Activated CD4-positive, alpha-beta memory T cell treated with anti-CD3 and anti-CD28 coated beads, Interleukin-2, amount 10 ng/mL, durations not matched to agents 7 days and 5 days (primary cell): ENCODE measurements around the gene BRK1. TPM values are rescaled to one million over a fixed set of nuclear protein-coding genes. Genes with fewer than 3 reads are reported as not detected.
"Not testable (repeated sequence)": the region's sequence is repeated elsewhere in the genome, so short reads cannot be mapped to it uniquely, and the experiment has no call there.

ENCODE experiments used
- CTCF ChIA-PET: fragments of 350-600 bp; sonication (Branson Sonifier 250); formaldehyde crosslinking; loops from one replicate; lab custom pipeline; 2021; ENCODE audit warnings: antibody characterized with exemption, inconsistent platforms; lab: Charles Lee
- POLR2A ChIA-PET: fragments of 350-600 bp; sonication (Branson Sonifier 250); formaldehyde crosslinking; loops from one replicate; lab custom pipeline; 2021; ENCODE audit warnings: antibody characterized with exemption; lab: Charles Lee
- DNase-seq: peaks from one replicate; pipeline ENCODE4 v3.0.0-alpha.2; 2020
- H3K27ac Mint-ChIP-seq: one replicate; pipeline ENCODE4 v1.8.0; 2021; ENCODE audit warnings: mild to moderate bottlenecking, mixed read lengths
- H3K27me3 Mint-ChIP-seq: one replicate; pipeline ENCODE4 v1.8.0; 2021; ENCODE audit warnings: mixed read lengths
- H3K36me3 Mint-ChIP-seq: one replicate; pipeline ENCODE4 v1.8.0; 2021; ENCODE audit warnings: low read depth, mixed read lengths
- H3K4me1 Mint-ChIP-seq: one replicate; pipeline ENCODE4 v1.8.0; 2021; ENCODE audit warnings: mixed read lengths
- H3K4me3 Mint-ChIP-seq: one replicate; pipeline ENCODE4 v1.8.0; 2021; ENCODE audit warnings: mild to moderate bottlenecking, mixed read lengths
- H3K9me3 Mint-ChIP-seq: one replicate; pipeline ENCODE4 v1.8.0; 2021; ENCODE audit warnings: mixed read lengths
- total RNA-seq, 2 experiments: library from RNA; stranded (reverse); gene quantifications; one replicate each; pipeline ENCODE4 v1.2.3, GENCODE V29; 2021

Gene BRK1
- 100 to 1,000 TPM; 117 to 118 TPM for total RNA-seq

DNA sequence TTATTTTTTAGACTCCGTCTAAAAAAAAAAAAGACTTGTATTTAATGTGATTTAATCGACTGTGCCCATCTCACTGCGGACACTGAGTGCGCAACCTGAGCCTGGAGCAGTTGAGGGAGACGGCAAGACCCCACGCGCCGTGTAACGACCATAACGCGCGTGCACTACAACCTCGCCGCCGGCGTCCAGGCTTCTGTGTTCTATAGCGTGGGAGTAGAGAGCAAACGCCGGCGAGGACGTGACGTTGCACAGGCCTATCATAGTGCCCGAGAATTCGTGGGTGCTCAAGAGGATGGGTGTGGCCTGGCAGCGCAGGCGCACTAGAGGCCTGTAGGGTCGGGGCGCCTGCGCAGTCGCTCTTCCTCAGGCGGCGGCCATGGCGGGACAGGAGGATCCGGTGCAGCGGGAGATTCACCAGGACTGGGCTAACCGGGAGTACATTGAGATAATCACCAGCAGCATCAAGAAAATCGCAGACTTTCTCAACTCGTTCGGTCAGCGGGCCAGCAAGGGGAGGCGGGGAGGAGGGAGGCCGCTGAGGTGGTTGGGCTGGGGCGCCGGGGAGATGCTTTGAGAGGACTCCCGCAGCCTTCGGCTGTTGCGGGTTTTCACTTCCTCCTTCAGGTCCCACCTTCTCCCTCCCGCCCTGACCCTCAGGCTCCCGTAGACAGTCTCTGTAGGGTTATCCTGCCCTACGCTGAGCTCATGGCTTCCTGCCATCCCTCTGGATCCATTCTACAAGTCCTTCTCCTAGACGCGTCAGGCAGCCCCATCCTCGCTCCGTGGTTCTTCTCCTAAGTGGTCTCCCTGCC is at the start of gene BRK1:
Gene BRK1, plus strand, starts transcription at position 350 of the 812 bp plus-strand sequence. Its CDS starts 27 bp downstream, at position 377.
- peak within 1 kb of the TSS; percentile 88 for H3K27ac Mint-ChIP-seq
- H3K9me3 Mint-ChIP-seq, result no peaks in the 10 kb centered on the region
- CTCF ChIA-PET, result interaction anchor here (0.6 to 1.8 kb wide), 6 partner anchors 15 to 224 kb away, joined by 3 to 7 read pairs (median 3); partner anchors contain the start of genes SEC13 and TATDN2
- H3K4me3 Mint-ChIP-seq, result peak within 1 kb of the TSS; percentile 92
- H3K36me3 Mint-ChIP-seq, result peaks cover 22% of the 10 kb centered on the region
- H3K4me1 Mint-ChIP-seq, result peaks cover 39% of the 10 kb centered on the region
- H3K27me3 Mint-ChIP-seq, result no peaks in the 10 kb centered on the region
- POLR2A ChIA-PET, result interaction anchor here (0.8 to 1.7 kb wide), 9 partner anchors 15 to 323 kb away, joined by 3 to 6 read pairs (median 3); partner anchors contain the start of genes ARPC4, IRAK2 and TADA3
- DNase-seq, result peak; percentile 95

- DNase-seq, H3K9me3 Mint-ChIP-seq: not testable (repeated sequence)
Measured at GRCh38 chr3:10070077-10070476, 45.4 kb upstream of the BRK1 start.

GRCh38 chr3:10074666-10075065 is 40.8 kb upstream of the BRK1 start:
- POLR2A ChIA-PET, result no interaction called here
- no peak for DNase-seq
- H3K4me3 Mint-ChIP-seq, result no peak overlapping the region
- H3K27me3 Mint-ChIP-seq, result no peaks in the 10 kb centered on the region
- H3K4me1 Mint-ChIP-seq, result no peaks in the 10 kb centered on the region
- no peak overlapping the region for H3K27ac Mint-ChIP-seq
- peaks cover 36% of the 10 kb centered on the region for H3K36me3 Mint-ChIP-seq
- H3K9me3 Mint-ChIP-seq, result no peaks in the 10 kb centered on the region
- CTCF ChIA-PET, result interaction anchor here (0.6 kb wide), 1 partner anchor 153 kb away, joined by 4 read pairs; no protein-coding TSS in a partner anchor

More at GRCh38 chr3:10070077-10070476, 45.4 kb upstream of the BRK1 start:
- H3K27ac Mint-ChIP-seq, H3K4me1 Mint-ChIP-seq, POLR2A ChIA-PET, H3K4me3 Mint-ChIP-seq, CTCF ChIA-PET, H3K27me3 Mint-ChIP-seq: not testable (repeated sequence)
- peaks cover 59% of the 10 kb centered on the region for H3K36me3 Mint-ChIP-seq

GRCh38 chr3:10081871-10082270 is 33.6 kb upstream of the BRK1 start:
- H3K9me3 Mint-ChIP-seq, result no peaks in the 10 kb centered on the region
- H3K4me3 Mint-ChIP-seq, result no peak overlapping the region
- no peaks in the 10 kb centered on the region for H3K27me3 Mint-ChIP-seq
- DNase-seq, result no peak
- ChIA-PET CTCF (interaction anchor here (0.7 kb wide), 1 partner anchor 104 kb away, joined by 3 read pairs; no protein-coding TSS in a partner anchor), POLR2A (no interaction called here)
- H3K27ac Mint-ChIP-seq, result no peak overlapping the region
- peaks cover 50% of the 10 kb centered on the region for H3K36me3 Mint-ChIP-seq
- H3K4me1 Mint-ChIP-seq, result no peaks in the 10 kb centered on the region

- H3K36me3 Mint-ChIP-seq, result peaks cover 60% of the 10 kb centered on the region
- no peaks in the 10 kb centered on the region for H3K27me3 Mint-ChIP-seq
- H3K4me1 Mint-ChIP-seq, result no peaks in the 10 kb centered on the region
- H3K4me3 Mint-ChIP-seq, result no peak overlapping the region
- ChIA-PET POLR2A (interaction anchor here (0.8 kb wide), 1 partner anchor 162 kb away, joined by 3 read pairs; the partner anchor contains the start of gene TATDN2), CTCF (interaction anchor here (1.0 kb wide), 1 partner anchor 9 kb away, joined by 4 read pairs; no protein-coding TSS in a partner anchor)
- no peak overlapping the region for H3K27ac Mint-ChIP-seq
- DNase-seq, result no peak
- no peaks in the 10 kb centered on the region for H3K9me3 Mint-ChIP-seq
Measured at GRCh38 chr3:10085738-10086137, 29.7 kb upstream of the BRK1 start.

- ChIA-PET CTCF (no interaction called here), POLR2A (no interaction called here)
- no peak overlapping the region for H3K27ac Mint-ChIP-seq
- no peak overlapping the region for H3K4me3 Mint-ChIP-seq
- H3K27me3 Mint-ChIP-seq, result no peaks in the 10 kb centered on the region
- peaks cover 58% of the 10 kb centered on the region for H3K36me3 Mint-ChIP-seq
- no peaks in the 10 kb centered on the region for H3K9me3 Mint-ChIP-seq
- H3K4me1 Mint-ChIP-seq, result no peaks in the 10 kb centered on the region
- no peak for DNase-seq
Measured at GRCh38 chr3:10088256-10088655, 27.2 kb upstream of the BRK1 start.

DNA sequence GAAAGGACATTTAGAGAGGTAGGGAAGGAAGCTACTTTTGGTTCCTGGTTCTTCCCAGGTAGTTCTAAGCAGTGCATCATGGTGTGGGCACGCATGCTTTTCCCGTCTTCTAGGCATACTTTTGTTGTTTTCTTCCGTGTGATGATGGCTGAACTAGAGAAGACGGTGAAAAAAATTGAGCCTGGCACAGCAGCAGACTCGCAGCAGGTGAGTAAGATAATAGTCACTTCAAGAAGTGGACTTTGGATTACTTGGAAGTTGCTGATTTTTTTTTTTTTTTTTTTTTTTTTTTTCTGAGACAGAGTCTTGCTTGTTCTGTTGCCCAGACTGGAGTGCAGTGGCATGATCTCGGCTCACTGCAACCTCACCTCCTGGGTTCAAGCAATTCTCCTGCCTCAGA is 25.3 kb upstream of the BRK1 start:
- H3K9me3 Mint-ChIP-seq, result no peaks in the 10 kb centered on the region
- no peaks in the 10 kb centered on the region for H3K4me1 Mint-ChIP-seq
- no peak for DNase-seq
- no peak overlapping the region for H3K4me3 Mint-ChIP-seq
- CTCF ChIA-PET, result no interaction called here
- H3K27ac Mint-ChIP-seq, result no peak overlapping the region
- POLR2A ChIA-PET, result no interaction called here
- H3K36me3 Mint-ChIP-seq, result peaks cover 60% of the 10 kb centered on the region
- no peaks in the 10 kb centered on the region for H3K27me3 Mint-ChIP-seq

DNA sequence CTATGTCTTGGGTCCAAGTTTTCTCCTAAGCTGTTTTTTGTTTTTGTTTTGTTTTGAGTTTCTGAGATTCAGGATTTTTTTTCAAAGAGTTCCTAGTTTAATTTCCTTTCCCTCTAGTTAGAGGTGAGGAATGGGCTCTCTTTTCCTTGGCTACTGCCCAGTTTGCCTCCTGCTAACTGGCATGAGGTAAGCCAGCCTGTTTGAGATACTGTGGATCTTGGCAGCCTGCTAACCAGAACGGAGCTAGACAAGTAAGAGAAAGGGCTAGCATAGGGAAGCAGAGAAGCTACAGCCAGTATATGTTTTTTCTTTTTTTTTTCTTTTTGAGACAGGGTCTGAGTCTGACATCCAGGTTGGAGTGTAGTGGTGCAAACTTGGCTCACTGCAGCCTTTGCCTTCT is 24.7 kb upstream of the BRK1 start:
- DNase-seq, H3K27me3 Mint-ChIP-seq, H3K4me3 Mint-ChIP-seq, H3K4me1 Mint-ChIP-seq, POLR2A ChIA-PET, H3K27ac Mint-ChIP-seq, H3K9me3 Mint-ChIP-seq, CTCF ChIA-PET: not testable (repeated sequence)
- H3K36me3 Mint-ChIP-seq, result peaks cover 60% of the 10 kb centered on the region

GRCh38 chr3:10091387-10091786 is 24.1 kb upstream of the BRK1 start:
- H3K27ac Mint-ChIP-seq, CTCF ChIA-PET, DNase-seq, H3K9me3 Mint-ChIP-seq, H3K4me3 Mint-ChIP-seq, H3K27me3 Mint-ChIP-seq, POLR2A ChIA-PET, H3K4me1 Mint-ChIP-seq: not testable (repeated sequence)
- H3K36me3 Mint-ChIP-seq, result peaks cover 56% of the 10 kb centered on the region

GRCh38 chr3:10093678-10094077 is 21.8 kb upstream of the BRK1 start:
- ChIA-PET CTCF (no interaction called here), POLR2A (no interaction called here)
- Mint-ChIP-seq H3K36me3 (peaks cover 56% of the 10 kb centered on the region), H3K9me3 (no peaks in the 10 kb centered on the region), H3K4me1 (no peaks in the 10 kb centered on the region), H3K27ac (no peak overlapping the region), H3K27me3 (no peaks in the 10 kb centered on the region), H3K4me3 (no peak overlapping the region)
- DNase-seq, result no peak

GRCh38 chr3:10099041-10099440 is 16.4 kb upstream of the BRK1 start:
- Mint-ChIP-seq H3K27ac (no peak overlapping the region), H3K4me1 (no peaks in the 10 kb centered on the region), H3K4me3 (no peak overlapping the region), H3K36me3 (peaks cover 44% of the 10 kb centered on the region), H3K9me3 (no peaks in the 10 kb centered on the region), H3K27me3 (no peaks in the 10 kb centered on the region)
- CTCF ChIA-PET, result no interaction called here
- POLR2A ChIA-PET, result no interaction called here
- no peak for DNase-seq

GRCh38 chr3:10106919-10107318 is 8.6 kb upstream of the BRK1 start:
- CTCF ChIA-PET, result no interaction called here
- no peak for DNase-seq
- H3K27me3 Mint-ChIP-seq, result no peaks in the 10 kb centered on the region
- H3K4me1 Mint-ChIP-seq, result no peaks in the 10 kb centered on the region
- no peaks in the 10 kb centered on the region for H3K9me3 Mint-ChIP-seq
- POLR2A ChIA-PET, result no interaction called here
- H3K4me3 Mint-ChIP-seq, result no peak overlapping the region
- no peak overlapping the region for H3K27ac Mint-ChIP-seq
- peaks cover 2% of the 10 kb centered on the region for H3K36me3 Mint-ChIP-seq

GRCh38 chr3:10108091-10108490 is 7.4 kb upstream of the BRK1 start, which contains the start of gene FANCD2OS:
TSS of gene FANCD2OS (minus strand) at chr3:10108255. CDS start at chr3:10104774, 3,481 bp downstream.
- Mint-ChIP-seq H3K36me3 (no peaks in the 10 kb centered on the region), H3K27me3 (no peaks in the 10 kb centered on the region), H3K4me3 (no peak within 1 kb of the TSS), H3K9me3 (no peaks in the 10 kb centered on the region), H3K4me1 (no peaks in the 10 kb centered on the region), H3K27ac (no peak within 1 kb of the TSS)
- ChIA-PET POLR2A (no interaction called here), CTCF (no interaction called here)
- DNase-seq, result no peak
